ENCODE data around the gene CALN1.
"Not testable (repeated sequence)": the region's sequence is repeated elsewhere in the genome, so short reads cannot be mapped to it uniquely, and the experiment has no call there.

DNA sequence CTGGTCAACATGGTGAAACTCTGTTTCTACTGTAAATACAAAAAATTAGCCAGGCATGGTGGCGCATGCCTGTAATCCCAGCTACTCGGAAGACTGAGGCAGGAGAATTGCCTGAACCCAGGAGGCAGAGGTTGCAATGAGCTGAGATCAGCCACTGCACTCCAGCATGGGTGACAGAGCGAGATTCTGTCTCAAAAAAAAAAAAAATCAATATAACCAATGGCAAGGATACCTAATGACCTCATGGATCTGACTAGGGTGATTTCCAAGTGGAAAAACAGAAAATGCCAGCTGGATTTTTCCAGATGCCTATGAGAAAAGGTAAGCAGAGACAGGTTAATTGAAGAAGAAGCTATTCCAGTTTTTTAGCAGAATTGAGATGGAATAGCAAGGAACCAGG, 68.8 kb downstream of the CALN1 start:
- TF ChIP-seq, protein P1, sequence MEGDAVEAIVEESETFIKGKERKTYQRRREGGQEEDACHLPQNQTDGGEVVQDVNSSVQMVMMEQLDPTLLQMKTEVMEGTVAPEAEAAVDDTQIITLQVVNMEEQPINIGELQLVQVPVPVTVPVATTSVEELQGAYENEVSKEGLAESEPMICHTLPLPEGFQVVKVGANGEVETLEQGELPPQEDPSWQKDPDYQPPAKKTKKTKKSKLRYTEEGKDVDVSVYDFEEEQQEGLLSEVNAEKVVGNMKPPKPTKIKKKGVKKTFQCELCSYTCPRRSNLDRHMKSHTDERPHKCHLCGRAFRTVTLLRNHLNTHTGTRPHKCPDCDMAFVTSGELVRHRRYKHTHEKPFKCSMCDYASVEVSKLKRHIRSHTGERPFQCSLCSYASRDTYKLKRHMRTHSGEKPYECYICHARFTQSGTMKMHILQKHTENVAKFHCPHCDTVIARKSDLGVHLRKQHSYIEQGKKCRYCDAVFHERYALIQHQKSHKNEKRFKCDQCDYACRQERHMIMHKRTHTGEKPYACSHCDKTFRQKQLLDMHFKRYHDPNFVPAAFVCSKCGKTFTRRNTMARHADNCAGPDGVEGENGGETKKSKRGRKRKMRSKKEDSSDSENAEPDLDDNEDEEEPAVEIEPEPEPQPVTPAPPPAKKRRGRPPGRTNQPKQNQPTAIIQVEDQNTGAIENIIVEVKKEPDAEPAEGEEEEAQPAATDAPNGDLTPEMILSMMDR (IDR thresholded peaks at IDR 0.05): not testable (repeated sequence)
- not testable (repeated sequence) for TF ChIP-seq EP300, POLR2A (IDR thresholded peaks at IDR 0.05)
